Measurements from ENCODE around the gene TST.

GRCh38 chr22:37062702-37063381, 43.6 kb upstream of the TST start:
- TF ChIP-seq CTCF (optimal IDR thresholded peaks at IDR 0.05 in 1 of 3, IDR thresholded peaks at IDR 0.05 in 1 of 3, conservative IDR thresholded peaks at IDR 0.05 in 1 of 3; ENCODE audit: extremely low read depth in 1 of 3, insufficient read depth in 2 of 3, low read length in 3 of 3) (no peak), EZH2 (IDR thresholded peaks at IDR 0.05; ENCODE audit: low read length) (no peak)
